ENCODE data around the gene PDLIM3.
A peak's percentile ranks its signal among the peaks of the same experiment; 100 is the strongest.
"Not testable (repeated sequence)": the region's sequence is repeated elsewhere in the genome, so short reads cannot be mapped to it uniquely, and the experiment has no call there.

PDLIM3 gene

GRCh38 chr4:185520119-185520518 lies 15.2 kb downstream of the PDLIM3 start:
- H3K27ac ChIP-seq (ENCODE audit: low read depth, low read length): no peak overlapping the region
- no peaks in the 10 kb centered on the region for H3K4me1 ChIP-seq (ENCODE audit: control insufficient read depth in 1 of 2, insufficient read depth in 2 of 2, low read length in 2 of 2)
- no peak overlapping the region for H3K4me3 ChIP-seq (ENCODE audit: low read depth in 1 of 2, low read length in 2 of 2)
- H3K9ac ChIP-seq (ENCODE audit: low read depth in 1 of 2, low read length in 2 of 2): no peak overlapping the region
- H3K27me3 ChIP-seq (ENCODE audit: control insufficient read depth in 1 of 2, insufficient read depth in 2 of 2, low read length in 2 of 2): no peaks in the 10 kb centered on the region
- no peaks in the 10 kb centered on the region for H3K9me3 ChIP-seq (ENCODE audit: control insufficient read depth in 1 of 2, low read length in 2 of 2)
- no peaks in the 10 kb centered on the region for H3K36me3 ChIP-seq (ENCODE audit: control insufficient read depth in 1 of 2, insufficient read depth in 2 of 2, low read length in 2 of 2)

DNA sequence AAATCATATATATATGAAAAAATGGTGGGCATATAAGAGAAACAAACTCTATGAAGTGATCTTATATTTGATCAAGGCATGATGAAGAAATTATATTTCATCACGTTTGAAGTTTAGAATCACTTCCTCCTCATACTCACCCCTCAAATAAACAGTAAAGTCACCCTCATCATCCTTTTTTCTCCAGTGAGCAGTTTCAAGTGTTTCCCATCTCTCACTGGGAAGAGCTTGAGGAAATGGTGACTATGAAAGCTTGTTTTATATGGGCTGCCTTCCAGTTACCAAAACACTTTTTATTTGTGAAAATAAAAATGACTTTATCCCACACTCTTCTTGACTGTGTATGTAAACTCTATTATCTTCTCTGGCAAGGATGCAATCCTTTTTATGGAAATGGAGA lies 16.8 kb downstream of the PDLIM3 start:
- Histone ChIP-seq H3K27ac (ENCODE audit: low read depth, low read length) (no peak overlapping the region), H3K9ac (ENCODE audit: low read depth in 1 of 2, low read length in 2 of 2) (no peak overlapping the region), H3K4me1 (ENCODE audit: control insufficient read depth in 1 of 2, insufficient read depth in 2 of 2, low read length in 2 of 2) (peaks cover 4 to 8% of the 10 kb centered on the region in 2 donors), H3K36me3 (ENCODE audit: control insufficient read depth in 1 of 2, insufficient read depth in 2 of 2, low read length in 2 of 2) (no peaks in the 10 kb centered on the region), H3K27me3 (ENCODE audit: control insufficient read depth in 1 of 2, insufficient read depth in 2 of 2, low read length in 2 of 2) (peaks cover 0 to 3% of the 10 kb centered on the region in 2 donors), H3K4me3 (ENCODE audit: low read depth in 1 of 2, low read length in 2 of 2) (no peak overlapping the region), H3K9me3 (ENCODE audit: control insufficient read depth in 1 of 2, low read length in 2 of 2) (no peaks in the 10 kb centered on the region)

GRCh38 chr4:185518069-185518468 lies 17.2 kb downstream of the PDLIM3 start:
- no peak overlapping the region for H3K27ac ChIP-seq (ENCODE audit: low read depth, low read length)
- peaks cover 0 to 3% of the 10 kb centered on the region in 2 donors for H3K27me3 ChIP-seq (ENCODE audit: control insufficient read depth in 1 of 2, insufficient read depth in 2 of 2, low read length in 2 of 2)
- no peaks in the 10 kb centered on the region for H3K36me3 ChIP-seq (ENCODE audit: control insufficient read depth in 1 of 2, insufficient read depth in 2 of 2, low read length in 2 of 2)
- H3K4me3 ChIP-seq (ENCODE audit: low read depth in 1 of 2, low read length in 2 of 2): no peak overlapping the region
- peaks cover 4 to 9% of the 10 kb centered on the region in 2 donors for H3K4me1 ChIP-seq (ENCODE audit: control insufficient read depth in 1 of 2, insufficient read depth in 2 of 2, low read length in 2 of 2)
- H3K9ac ChIP-seq (ENCODE audit: low read depth in 1 of 2, low read length in 2 of 2): no peak overlapping the region
- H3K9me3 ChIP-seq (ENCODE audit: control insufficient read depth in 1 of 2, low read length in 2 of 2): no peaks in the 10 kb centered on the region

- H3K4me1 ChIP-seq (ENCODE audit: control insufficient read depth in 1 of 2, insufficient read depth in 2 of 2, low read length in 2 of 2): peaks cover 4 to 9% of the 10 kb centered on the region in 2 donors
- no peaks in the 10 kb centered on the region for H3K9me3 ChIP-seq (ENCODE audit: control insufficient read depth in 1 of 2, low read length in 2 of 2)
- no peak overlapping the region for H3K27ac ChIP-seq (ENCODE audit: low read depth, low read length)
- H3K36me3 ChIP-seq (ENCODE audit: control insufficient read depth in 1 of 2, insufficient read depth in 2 of 2, low read length in 2 of 2): no peaks in the 10 kb centered on the region
- no peak overlapping the region for H3K4me3 ChIP-seq (ENCODE audit: low read depth in 1 of 2, low read length in 2 of 2)
- no peak overlapping the region for H3K9ac ChIP-seq (ENCODE audit: low read depth in 1 of 2, low read length in 2 of 2)
- H3K27me3 ChIP-seq (ENCODE audit: control insufficient read depth in 1 of 2, insufficient read depth in 2 of 2, low read length in 2 of 2): peaks cover 0 to 3% of the 10 kb centered on the region in 2 donors
Measured at GRCh38 chr4:185515248-185515647, 20.1 kb downstream of the PDLIM3 start.

DNA sequence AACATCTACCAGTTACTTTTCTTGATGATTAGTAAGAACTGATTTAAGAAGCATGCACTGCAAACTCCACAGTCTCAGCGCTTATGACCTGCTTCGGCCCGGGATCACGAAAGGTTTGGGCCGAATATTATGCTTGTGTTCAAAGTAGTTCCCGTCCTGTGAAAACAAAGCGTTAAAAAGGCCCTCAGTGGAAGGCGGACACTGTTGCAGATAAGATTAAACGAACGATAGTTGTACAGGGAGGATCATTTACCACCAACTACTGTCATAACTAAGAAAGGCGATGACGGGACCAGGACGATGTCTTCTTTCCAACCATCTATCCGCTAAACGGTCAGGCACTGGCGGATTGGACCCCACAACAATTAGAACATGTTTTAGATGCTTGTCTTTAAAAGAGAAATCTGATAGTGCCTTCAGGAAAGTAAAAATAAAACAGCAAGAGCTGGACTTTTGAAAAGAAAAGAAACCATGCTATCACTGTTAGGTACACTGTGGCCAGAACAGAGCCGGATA lies 21.1 kb downstream of the PDLIM3 start:
- Histone ChIP-seq H3K9me3 (ENCODE audit: control insufficient read depth in 1 of 2, low read length in 2 of 2) (no peaks in the 10 kb centered on the region), H3K36me3 (ENCODE audit: control insufficient read depth in 1 of 2, insufficient read depth in 2 of 2, low read length in 2 of 2) (no peaks in the 10 kb centered on the region), H3K9ac (ENCODE audit: low read depth in 1 of 2, low read length in 2 of 2) (no peak overlapping the region), H3K4me1 (ENCODE audit: control insufficient read depth in 1 of 2, insufficient read depth in 2 of 2, low read length in 2 of 2) (peaks cover 4 to 9% of the 10 kb centered on the region in 2 donors), H3K27ac (ENCODE audit: low read depth, low read length) (no peak overlapping the region), H3K27me3 (ENCODE audit: control insufficient read depth in 1 of 2, insufficient read depth in 2 of 2, low read length in 2 of 2) (peaks cover 0 to 3% of the 10 kb centered on the region in 2 donors), H3K4me3 (ENCODE audit: low read depth in 1 of 2, low read length in 2 of 2) (no peak overlapping the region)

GRCh38 chr4:185513489-185514181 lies 21.7 kb downstream of the PDLIM3 start:
- H3K9ac ChIP-seq (ENCODE audit: low read depth in 1 of 2, low read length in 2 of 2): peak overlapping the region in 1 of 2 donors; percentile 28
- no peaks in the 10 kb centered on the region for H3K9me3 ChIP-seq (ENCODE audit: control insufficient read depth in 1 of 2, low read length in 2 of 2)
- H3K27me3 ChIP-seq (ENCODE audit: control insufficient read depth in 1 of 2, insufficient read depth in 2 of 2, low read length in 2 of 2): peaks cover 0 to 3% of the 10 kb centered on the region in 2 donors
- no peaks in the 10 kb centered on the region for H3K36me3 ChIP-seq (ENCODE audit: control insufficient read depth in 1 of 2, insufficient read depth in 2 of 2, low read length in 2 of 2)
- peak overlapping the region in 1 of 2 donors; percentile 16 for H3K4me3 ChIP-seq (ENCODE audit: low read depth in 1 of 2, low read length in 2 of 2)
- peaks cover 4 to 9% of the 10 kb centered on the region in 2 donors for H3K4me1 ChIP-seq (ENCODE audit: control insufficient read depth in 1 of 2, insufficient read depth in 2 of 2, low read length in 2 of 2)
- H3K27ac ChIP-seq (ENCODE audit: low read depth, low read length): no peak overlapping the region

- peaks cover 0 to 3% of the 10 kb centered on the region in 2 donors for H3K27me3 ChIP-seq (ENCODE audit: control insufficient read depth in 1 of 2, insufficient read depth in 2 of 2, low read length in 2 of 2)
- no peak overlapping the region for H3K27ac ChIP-seq (ENCODE audit: low read depth, low read length)
- H3K36me3 ChIP-seq (ENCODE audit: control insufficient read depth in 1 of 2, insufficient read depth in 2 of 2, low read length in 2 of 2): no peaks in the 10 kb centered on the region
- H3K9me3 ChIP-seq (ENCODE audit: control insufficient read depth in 1 of 2, low read length in 2 of 2): no peaks in the 10 kb centered on the region
- no peak overlapping the region for H3K9ac ChIP-seq (ENCODE audit: low read depth in 1 of 2, low read length in 2 of 2)
- no peak overlapping the region for H3K4me3 ChIP-seq (ENCODE audit: low read depth in 1 of 2, low read length in 2 of 2)
- peaks cover 4 to 9% of the 10 kb centered on the region in 2 donors for H3K4me1 ChIP-seq (ENCODE audit: control insufficient read depth in 1 of 2, insufficient read depth in 2 of 2, low read length in 2 of 2)
Measured at GRCh38 chr4:185512516-185512915, 22.8 kb downstream of the PDLIM3 start.

DNA sequence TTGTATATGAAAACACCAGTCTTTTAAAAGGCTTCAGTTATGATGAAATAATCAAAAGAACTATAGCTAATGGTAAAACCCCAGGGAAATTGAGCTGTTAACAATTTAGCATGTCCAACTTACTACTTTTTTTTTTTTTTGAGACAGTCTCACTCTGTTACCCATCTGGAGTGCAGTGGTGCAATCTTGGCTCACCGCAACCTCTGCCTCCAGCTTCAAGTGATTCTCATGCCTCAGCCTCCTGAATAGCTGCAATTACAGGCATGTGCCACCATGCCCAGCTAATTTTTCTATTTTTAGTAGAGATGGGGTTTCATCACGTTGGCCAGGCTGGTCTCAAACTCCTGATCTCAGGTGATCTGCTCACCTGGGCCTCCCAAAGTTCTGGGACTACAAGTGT lies 24.1 kb downstream of the PDLIM3 start:
- not testable (repeated sequence) for H3K27me3 ChIP-seq (ENCODE audit: control insufficient read depth in 1 of 2, insufficient read depth in 2 of 2, low read length in 2 of 2); H3K4me3 ChIP-seq (ENCODE audit: low read depth in 1 of 2, low read length in 2 of 2); H3K9ac ChIP-seq (ENCODE audit: low read depth in 1 of 2, low read length in 2 of 2); H3K9me3 ChIP-seq (ENCODE audit: control insufficient read depth in 1 of 2, low read length in 2 of 2); H3K27ac ChIP-seq (ENCODE audit: low read depth, low read length); H3K36me3 ChIP-seq (ENCODE audit: control insufficient read depth in 1 of 2, insufficient read depth in 2 of 2, low read length in 2 of 2); H3K4me1 ChIP-seq (ENCODE audit: control insufficient read depth in 1 of 2, insufficient read depth in 2 of 2, low read length in 2 of 2)

- H3K4me1 ChIP-seq (ENCODE audit: control insufficient read depth in 1 of 2, insufficient read depth in 2 of 2, low read length in 2 of 2): peaks cover 4 to 9% of the 10 kb centered on the region in 2 donors
- no peaks in the 10 kb centered on the region for H3K36me3 ChIP-seq (ENCODE audit: control insufficient read depth in 1 of 2, insufficient read depth in 2 of 2, low read length in 2 of 2)
- no peak overlapping the region for H3K9ac ChIP-seq (ENCODE audit: low read depth in 1 of 2, low read length in 2 of 2)
- H3K9me3 ChIP-seq (ENCODE audit: control insufficient read depth in 1 of 2, low read length in 2 of 2): no peaks in the 10 kb centered on the region
- peaks cover 0 to 3% of the 10 kb centered on the region in 2 donors for H3K27me3 ChIP-seq (ENCODE audit: control insufficient read depth in 1 of 2, insufficient read depth in 2 of 2, low read length in 2 of 2)
- H3K4me3 ChIP-seq (ENCODE audit: low read depth in 1 of 2, low read length in 2 of 2): no peak overlapping the region
- no peak overlapping the region for H3K27ac ChIP-seq (ENCODE audit: low read depth, low read length)
Measured at GRCh38 chr4:185510806-185511205, 24.5 kb downstream of the PDLIM3 start.

DNA sequence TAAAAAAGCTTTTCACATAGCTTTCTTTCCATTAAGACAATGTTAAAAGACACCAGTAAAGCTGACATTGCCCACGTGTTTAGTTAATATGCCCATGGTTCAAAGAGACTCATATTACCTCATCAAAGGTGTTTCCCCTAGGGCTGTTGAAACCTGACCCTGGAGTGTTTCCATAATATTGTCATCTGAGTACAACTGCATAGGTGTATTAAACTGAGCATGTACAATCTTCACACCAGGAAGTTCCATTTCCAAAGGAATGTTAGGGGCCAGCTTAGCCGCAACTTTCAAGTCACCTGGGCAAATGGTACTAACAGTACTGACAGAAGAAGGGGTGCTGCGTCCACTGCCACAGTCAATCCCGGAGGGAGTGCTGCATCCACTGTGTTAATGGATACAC lies 27.1 kb downstream of the PDLIM3 start:
- H3K27ac ChIP-seq (ENCODE audit: low read depth, low read length): no peak overlapping the region

More for the DNA sequence above, 27.1 kb downstream of the PDLIM3 start:
- Histone ChIP-seq H3K27me3 (ENCODE audit: control insufficient read depth in 1 of 2, insufficient read depth in 2 of 2, low read length in 2 of 2) (no peaks in the 10 kb centered on the region), H3K4me1 (ENCODE audit: control insufficient read depth in 1 of 2, insufficient read depth in 2 of 2, low read length in 2 of 2) (peaks cover 0 to 6% of the 10 kb centered on the region in 2 donors), H3K36me3 (ENCODE audit: control insufficient read depth in 1 of 2, insufficient read depth in 2 of 2, low read length in 2 of 2) (no peaks in the 10 kb centered on the region), H3K9me3 (ENCODE audit: control insufficient read depth in 1 of 2, low read length in 2 of 2) (no peaks in the 10 kb centered on the region), H3K4me3 (ENCODE audit: low read depth in 1 of 2, low read length in 2 of 2) (no peak overlapping the region), H3K9ac (ENCODE audit: low read depth in 1 of 2, low read length in 2 of 2) (no peak overlapping the region)

Data from duodenal mucosa (tissue), 2 donors.